ENCODE measurements around the gene SORCS2.

Gene SORCS2

GRCh38 chr4:7192252-7193029, at the start of gene SORCS2:
Gene SORCS2, plus strand, starts transcription at chr4:7192538.
- no peak for DNase-seq

GRCh38 chr4:7144374-7145290, 47.7 kb upstream of the SORCS2 start:
- DNase-seq = no peak

GRCh38 chr4:7145291-7145934, 46.9 kb upstream of the SORCS2 start:
- no peak for DNase-seq

DNA sequence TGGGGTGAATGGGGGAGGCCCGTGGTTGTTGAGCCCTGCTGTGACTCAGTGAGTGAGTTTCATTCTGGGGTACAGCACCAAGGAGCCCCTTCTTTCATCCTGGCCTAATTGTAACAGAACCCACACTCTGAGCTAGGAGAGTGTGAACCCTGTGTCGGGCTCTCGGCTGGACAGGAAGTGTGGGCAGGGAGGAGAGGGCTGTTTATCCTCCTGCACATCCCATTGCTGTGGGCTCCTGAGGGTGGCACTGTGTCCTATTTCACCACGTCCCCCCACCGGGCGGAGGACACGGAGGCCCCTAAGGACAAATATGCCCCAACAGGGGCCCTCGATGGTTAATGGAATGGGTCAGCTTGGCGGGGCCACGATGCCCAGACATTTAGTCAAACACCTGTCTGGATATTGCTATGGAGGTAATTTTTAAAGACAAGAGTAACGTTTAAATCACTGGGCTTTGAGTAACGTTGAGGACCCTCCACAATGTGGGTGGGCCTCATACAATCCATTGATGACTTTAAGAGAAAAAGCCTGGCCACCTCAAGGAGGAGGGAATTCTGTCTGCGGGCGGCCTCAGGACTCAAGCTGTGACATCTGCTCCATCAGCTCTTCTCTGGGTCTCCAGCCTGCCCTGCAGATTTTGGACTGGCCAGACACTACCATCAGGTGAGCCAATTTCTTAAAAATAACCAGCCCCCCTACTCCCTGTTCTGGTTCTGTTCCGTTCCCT, 46.1 kb upstream of the SORCS2 start:
- DNase-seq = no peak

- no peak for DNase-seq
Observed at GRCh38 chr4:7146786-7147115, 45.6 kb upstream of the SORCS2 start.

DNA sequence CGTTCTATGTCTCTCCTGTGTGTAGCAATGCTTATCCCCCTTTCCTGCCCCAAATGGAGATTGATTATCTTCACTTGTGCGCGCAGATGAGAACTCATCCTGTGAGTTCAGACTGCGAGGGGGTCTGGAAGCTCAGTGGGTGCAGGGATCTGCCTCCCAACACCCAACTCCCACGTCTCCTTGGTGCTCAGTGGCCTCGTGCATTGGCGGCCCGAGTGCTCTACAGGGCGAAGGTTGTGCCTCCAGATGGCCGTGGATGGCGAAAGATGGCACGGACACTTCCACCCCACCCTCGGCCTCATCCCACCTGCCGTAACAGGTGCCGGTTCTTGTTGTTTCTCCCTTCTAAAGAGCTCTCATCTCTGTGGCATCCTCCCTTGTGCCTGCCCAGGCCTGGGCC, 45.1 kb upstream of the SORCS2 start:
- no peak for DNase-seq

DNA sequence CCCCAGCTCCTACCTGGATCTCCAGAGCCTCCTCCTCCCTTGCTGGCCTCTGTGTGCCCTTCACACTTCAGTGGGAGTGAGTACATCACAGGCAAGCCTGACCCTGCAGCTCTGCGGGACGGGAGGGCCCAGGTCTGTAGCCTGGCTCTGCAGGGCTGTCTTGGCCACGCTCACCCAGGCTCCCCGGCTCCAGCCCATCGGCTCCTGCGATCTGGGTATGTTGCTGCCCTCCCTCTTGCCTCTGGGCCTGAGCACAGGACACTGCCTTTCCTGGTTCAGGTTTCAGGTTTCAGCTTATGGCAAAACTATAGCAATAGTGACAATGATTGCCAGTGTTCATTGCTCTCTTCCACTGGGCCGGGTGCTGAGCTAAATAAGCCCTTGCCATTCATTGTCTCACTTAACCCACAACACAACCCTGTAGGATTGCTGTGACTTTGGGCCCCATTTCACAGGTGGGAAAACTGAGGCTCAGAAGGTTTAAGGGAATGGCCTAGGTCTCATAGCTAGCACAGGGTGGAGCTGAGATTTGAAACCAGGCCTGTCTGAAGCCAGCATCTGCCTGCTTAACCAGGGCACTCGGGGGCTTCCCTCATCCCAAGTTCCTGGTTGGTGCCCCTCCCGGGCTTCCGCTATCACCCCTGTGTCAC, 44.6 kb upstream of the SORCS2 start:
- DNase-seq = no peak

GRCh38 chr4:7148337-7148736, 44.0 kb upstream of the SORCS2 start:
- no peak for DNase-seq

DNA sequence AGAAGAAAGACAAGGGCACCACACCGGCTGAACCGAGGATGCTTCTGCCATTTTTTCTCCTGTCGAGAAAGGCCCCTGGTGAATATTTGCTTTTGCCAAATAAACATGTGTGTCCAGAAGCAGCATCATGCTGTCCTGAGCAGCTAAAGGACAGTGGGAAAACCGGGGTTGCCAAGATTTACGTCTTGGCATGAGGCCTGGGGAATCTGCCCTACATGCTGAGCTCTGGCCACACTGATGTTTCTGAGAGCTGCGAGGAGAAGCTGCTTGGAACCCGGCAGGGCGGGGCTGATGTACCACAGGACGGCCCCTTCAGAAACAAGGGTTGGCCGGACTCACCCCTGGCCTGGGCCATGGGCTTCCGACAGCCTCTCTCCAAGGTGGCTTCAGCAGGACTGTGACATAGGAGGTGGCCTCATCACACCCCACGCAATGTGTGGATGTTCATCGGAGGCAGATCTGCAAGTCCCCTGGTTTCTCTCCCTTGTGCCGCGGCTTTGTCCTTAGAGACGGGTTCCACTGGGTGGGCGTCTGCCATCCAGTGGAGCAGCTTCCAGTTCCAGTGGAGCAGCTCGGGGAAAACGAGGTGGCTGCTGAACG, 42.2 kb upstream of the SORCS2 start:
- no peak for DNase-seq

DNA sequence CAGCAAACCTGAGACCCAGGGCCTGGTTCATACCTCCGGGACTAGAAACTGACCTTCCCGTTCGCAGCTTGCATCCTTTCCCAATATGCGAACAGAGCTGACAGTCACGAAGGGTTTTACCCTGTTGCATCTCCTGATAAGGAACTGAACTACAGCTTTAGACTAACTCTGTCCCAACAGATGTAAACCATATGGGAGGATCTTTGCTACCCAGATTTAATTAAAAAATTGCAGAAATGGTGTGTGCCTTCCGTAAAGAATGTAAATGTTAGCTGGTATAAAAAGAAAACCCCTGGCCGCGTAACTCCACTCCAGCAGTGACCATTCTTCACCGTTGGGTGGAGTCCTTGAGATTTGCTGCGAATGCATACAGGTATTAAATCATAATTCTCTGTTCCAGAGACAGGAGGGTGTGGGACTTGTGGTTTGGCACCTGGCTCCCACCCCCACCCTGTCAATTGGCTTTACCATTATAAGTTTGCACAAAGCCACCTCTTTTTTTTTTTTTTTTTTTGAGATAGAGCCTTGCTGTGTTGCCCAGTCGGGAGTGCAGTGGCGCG, 40.6 kb upstream of the SORCS2 start:
- no peak for DNase-seq

- no peak for DNase-seq
Observed at GRCh38 chr4:7153711-7154110, 38.6 kb upstream of the SORCS2 start.

GRCh38 chr4:7154351-7154981, 37.9 kb upstream of the SORCS2 start:
- no peak for DNase-seq

GRCh38 chr4:7155590-7156071, 36.7 kb upstream of the SORCS2 start:
- DNase-seq = no peak

GRCh38 chr4:7156328-7156727, 36.0 kb upstream of the SORCS2 start:
- no peak for DNase-seq

DNA sequence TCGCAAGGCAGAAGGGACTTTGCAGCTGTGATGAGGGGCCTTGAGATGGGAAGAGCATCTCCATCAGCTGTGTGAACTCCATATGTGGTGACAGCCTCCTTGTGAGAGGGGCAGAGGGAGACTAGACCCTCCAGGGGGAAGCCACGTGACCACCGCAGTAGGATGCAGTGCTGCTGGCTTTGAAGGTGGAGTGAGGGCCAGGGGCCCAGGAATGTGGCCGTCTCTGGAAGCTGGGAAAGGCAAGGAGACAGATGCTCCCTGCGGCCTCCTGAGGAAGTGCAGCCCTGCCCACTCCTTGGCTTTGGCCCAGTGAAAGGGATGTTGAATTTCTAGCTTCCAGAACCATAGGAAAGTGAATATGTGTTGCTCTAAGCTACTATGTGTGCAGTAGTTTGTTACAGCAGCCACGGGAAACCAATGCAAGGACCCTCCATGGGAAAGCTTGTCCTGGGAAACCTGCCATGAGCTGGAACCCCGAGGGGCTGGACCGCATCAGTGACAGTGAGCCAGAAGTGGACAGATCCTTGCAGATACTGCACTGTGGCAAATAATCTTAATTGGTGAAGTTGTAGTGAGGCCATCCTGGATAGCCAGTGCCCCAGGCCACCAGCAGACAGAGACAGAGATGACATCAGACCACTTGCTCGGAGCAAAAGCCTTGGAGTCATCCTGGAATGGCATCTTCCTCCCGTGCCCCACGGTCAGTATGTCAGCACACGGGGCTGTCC, 35.4 kb upstream of the SORCS2 start:
- DNase-seq = no peak

DNA sequence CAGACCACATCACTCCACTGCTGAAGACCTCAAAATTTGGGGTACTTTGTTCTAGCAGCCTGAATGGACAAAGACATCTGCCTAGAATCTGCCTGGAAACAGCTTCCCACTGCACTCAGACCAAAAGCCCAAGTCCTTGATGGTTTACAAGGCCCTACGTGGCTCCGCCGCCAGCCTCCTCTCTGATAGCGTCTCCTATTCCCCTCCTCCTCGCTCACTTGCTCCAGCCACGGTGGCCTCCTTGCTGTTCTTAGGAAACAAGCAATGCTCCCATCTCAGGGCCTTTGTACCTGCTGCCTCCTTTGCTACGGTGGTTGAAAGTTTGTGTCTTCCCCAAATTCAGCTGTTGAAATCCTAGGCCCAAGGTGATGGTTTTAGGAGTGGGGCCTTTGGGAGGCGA, 34.7 kb upstream of the SORCS2 start:
- DNase-seq = no peak

DNA sequence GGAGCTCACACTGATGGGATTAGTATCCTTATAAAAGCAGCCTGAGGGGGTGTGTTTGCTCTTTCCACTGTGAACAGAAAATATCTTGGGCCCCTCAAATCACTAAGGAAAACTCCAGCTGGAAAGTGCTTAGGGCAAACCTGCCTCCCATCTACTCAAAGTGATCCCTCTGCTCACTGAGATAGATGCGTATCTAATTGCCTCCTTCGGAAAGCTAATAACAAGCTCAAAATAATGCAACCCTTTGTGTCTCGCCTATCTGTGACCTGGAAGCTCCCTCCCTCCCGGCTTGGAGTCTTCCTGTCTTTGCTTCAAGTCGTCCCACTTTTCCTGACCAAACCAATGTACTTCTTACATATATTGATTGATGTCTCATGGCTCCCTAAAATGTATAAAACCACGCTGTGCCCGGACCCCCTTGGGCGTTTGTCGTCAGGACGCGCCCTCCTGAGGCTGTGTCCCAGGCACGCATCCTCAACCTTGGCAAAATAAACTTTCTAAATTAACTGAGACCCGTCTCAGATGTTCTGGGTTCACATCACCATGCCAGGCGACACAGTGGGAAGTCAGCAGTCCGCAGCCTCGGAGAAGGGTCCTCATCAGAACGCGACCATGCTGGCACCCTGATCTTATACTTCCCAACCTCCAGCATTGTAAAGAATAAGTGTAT, 34.1 kb upstream of the SORCS2 start:
- DNase-seq = no peak

GRCh38 chr4:7158991-7159390, 33.3 kb upstream of the SORCS2 start:
- DNase-seq = no peak

- DNase-seq = no peak
Observed at GRCh38 chr4:7159923-7160322, 32.4 kb upstream of the SORCS2 start.

DNA sequence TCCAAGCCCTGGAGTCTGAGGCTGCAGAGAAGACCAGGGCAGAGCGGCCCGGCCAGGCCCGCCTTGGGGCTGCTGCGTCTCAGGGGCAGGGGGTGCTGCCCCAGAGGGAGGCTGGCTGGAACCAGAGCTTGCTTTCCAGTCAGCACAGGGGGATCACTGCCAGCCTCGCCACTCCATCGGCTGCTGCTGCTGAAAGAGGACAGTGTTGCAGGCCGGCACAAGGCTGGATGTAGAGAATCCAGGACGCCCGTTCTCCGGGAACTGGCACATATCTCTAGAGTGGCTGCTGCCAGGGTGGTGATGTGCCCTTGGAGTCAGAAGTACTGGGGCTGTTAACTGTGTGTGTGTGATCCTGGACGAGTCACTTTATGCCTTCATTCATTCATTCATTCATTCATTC, 31.9 kb upstream of the SORCS2 start:
- no peak for DNase-seq
